ENCODE measurements around the gene PFKFB2.

PFKFB2 gene

GRCh38 chr1:207024202-207025145 lies 28.6 kb upstream of the PFKFB2 start:
- Histone ChIP-seq H3K36me3 (no peaks in the 10 kb centered on the region), H3K4me3 (ENCODE audit: low read depth, low read length) (no peak overlapping the region), H3K27ac (no peak overlapping the region), H3K27me3 (ENCODE audit: insufficient read depth, low read depth, severe bottlenecking) (peaks cover 98% of the 10 kb centered on the region), H3K9me3 (ENCODE audit: severe bottlenecking) (peaks cover 2% of the 10 kb centered on the region)
- no peak for DNase-seq
- no peak for TF ChIP-seq CTCF (IDR thresholded peaks at IDR 0.05; ENCODE audit: low read depth, low read length)

GRCh38 chr1:207025146-207025880 lies 27.8 kb upstream of the PFKFB2 start:
- Histone ChIP-seq H3K27me3 (ENCODE audit: insufficient read depth, low read depth, severe bottlenecking) (peaks cover 98% of the 10 kb centered on the region), H3K27ac (no peak overlapping the region), H3K4me3 (ENCODE audit: low read depth, low read length) (no peak overlapping the region), H3K9me3 (ENCODE audit: severe bottlenecking) (peaks cover 2% of the 10 kb centered on the region), H3K36me3 (no peaks in the 10 kb centered on the region)
- DNase-seq, result no peak
- no peak for TF ChIP-seq CTCF (IDR thresholded peaks at IDR 0.05; ENCODE audit: low read depth, low read length)

GRCh38 chr1:207026104-207026534 lies 27.0 kb upstream of the PFKFB2 start:
- TF ChIP-seq CTCF (IDR thresholded peaks at IDR 0.05; ENCODE audit: low read depth, low read length), result no peak
- Histone ChIP-seq H3K9me3 (ENCODE audit: severe bottlenecking) (peaks cover 2% of the 10 kb centered on the region), H3K4me3 (ENCODE audit: low read depth, low read length) (no peak overlapping the region), H3K27me3 (ENCODE audit: insufficient read depth, low read depth, severe bottlenecking) (peaks cover 98% of the 10 kb centered on the region), H3K36me3 (no peaks in the 10 kb centered on the region), H3K27ac (no peak overlapping the region)
- no peak for DNase-seq

- DNase-seq, result no peak
- Histone ChIP-seq H3K4me3 (ENCODE audit: low read depth, low read length) (no peak overlapping the region), H3K27ac (no peak overlapping the region)
These were observed 25.8 kb upstream of the PFKFB2 start for GRCh38 chr1:207027206-207027777.

GRCh38 chr1:207027921-207028320 lies 25.2 kb upstream of the PFKFB2 start:
- no peak for TF ChIP-seq CTCF (IDR thresholded peaks at IDR 0.05; ENCODE audit: low read depth, low read length)
- no peak overlapping the region for H3K4me3 ChIP-seq (ENCODE audit: low read depth, low read length)
- peaks cover 2% of the 10 kb centered on the region for H3K9me3 ChIP-seq (ENCODE audit: severe bottlenecking)
- H3K27ac ChIP-seq, result no peak overlapping the region
- no peaks in the 10 kb centered on the region for H3K36me3 ChIP-seq
- DNase-seq, result no peak
- H3K27me3 ChIP-seq (ENCODE audit: insufficient read depth, low read depth, severe bottlenecking), result peaks cover 98% of the 10 kb centered on the region

More at GRCh38 chr1:207027206-207027777, 25.8 kb upstream of the PFKFB2 start:
- Histone ChIP-seq H3K36me3 (no peaks in the 10 kb centered on the region), H3K9me3 (ENCODE audit: severe bottlenecking) (peaks cover 2% of the 10 kb centered on the region), H3K27me3 (ENCODE audit: insufficient read depth, low read depth, severe bottlenecking) (peaks cover 98% of the 10 kb centered on the region)
- TF ChIP-seq CTCF (IDR thresholded peaks at IDR 0.05; ENCODE audit: low read depth, low read length), result no peak
